G401.6 (cell line): ENCODE data around the gene ZNF77.
"Not testable (repeated sequence)": the region's sequence is repeated elsewhere in the genome, so short reads cannot be mapped to it uniquely, and the experiment has no call there.

ENCODE experiments used
- FAIRE-seq: peaks from 2 replicates; lab custom pipeline; 2012; peaks lifted over from hg19 to GRCh38; lab: Jason Lieb, UNC

ZNF77 gene

DNA sequence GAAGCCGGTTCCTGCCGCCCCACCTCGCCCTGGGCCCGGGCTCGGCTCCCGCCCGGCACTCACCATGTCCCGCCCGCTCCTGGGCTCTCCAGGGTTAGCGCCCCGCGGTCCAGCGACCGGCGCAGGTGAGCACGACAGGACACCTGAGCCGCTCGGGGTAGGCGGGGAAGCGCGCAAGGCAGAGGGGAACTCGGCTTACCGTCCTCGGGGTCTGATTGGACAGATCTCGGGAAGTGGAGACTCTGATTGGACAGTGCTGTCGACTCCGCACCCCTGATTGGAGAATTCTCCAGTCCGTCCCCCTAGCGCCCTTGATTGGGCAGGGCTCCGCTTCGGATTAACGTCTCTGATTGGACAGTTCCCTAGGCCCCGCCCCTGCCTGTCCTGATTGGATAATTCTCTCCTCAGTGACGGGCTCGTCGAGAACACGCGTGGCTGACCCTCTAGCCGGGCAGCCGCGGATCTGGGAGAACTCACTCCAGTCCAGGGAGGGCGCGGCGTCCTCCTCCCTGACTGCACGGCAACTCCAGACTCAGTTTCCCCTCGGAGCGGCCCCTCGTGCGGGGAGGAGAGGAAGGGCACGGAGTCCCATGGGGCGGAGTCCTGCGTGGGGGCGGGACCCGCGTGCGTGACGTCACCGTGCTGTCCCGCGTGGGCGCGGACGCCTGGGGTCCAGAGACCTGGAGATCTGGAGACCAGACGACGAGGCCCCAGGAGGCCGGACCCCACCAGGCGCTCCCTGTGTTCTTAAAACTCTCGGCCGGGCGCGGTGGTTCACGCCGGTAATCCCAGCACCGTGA is at the start of gene ZNF77:
Gene ZNF77 (minus strand): TSS at position 197 of the 800 bp plus-strand sequence. CDS start 131 bp downstream, at position 66.
- peak; percentile 99 for FAIRE-seq

DNA sequence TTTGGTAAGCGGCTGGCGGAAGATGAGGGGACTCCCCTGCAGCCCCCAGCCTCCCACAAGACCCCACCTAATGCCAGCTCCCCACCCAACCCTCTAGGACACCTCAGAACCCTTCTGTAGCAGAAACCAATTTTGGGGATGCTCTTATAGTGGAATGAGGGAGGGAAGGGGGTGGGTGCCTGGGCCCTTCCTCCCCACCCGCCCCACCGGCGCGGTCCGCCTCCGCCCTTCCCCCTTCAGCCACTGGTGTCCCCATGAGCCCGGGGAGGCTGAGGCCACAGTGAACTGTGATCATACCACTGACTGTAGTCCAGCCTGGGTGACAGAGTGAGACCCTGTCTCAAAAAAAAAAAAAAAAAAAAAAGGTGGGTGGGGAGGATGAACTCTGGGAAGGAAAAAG is 48.8 kb upstream of the ZNF77 start:
- FAIRE-seq, result no peak

DNA sequence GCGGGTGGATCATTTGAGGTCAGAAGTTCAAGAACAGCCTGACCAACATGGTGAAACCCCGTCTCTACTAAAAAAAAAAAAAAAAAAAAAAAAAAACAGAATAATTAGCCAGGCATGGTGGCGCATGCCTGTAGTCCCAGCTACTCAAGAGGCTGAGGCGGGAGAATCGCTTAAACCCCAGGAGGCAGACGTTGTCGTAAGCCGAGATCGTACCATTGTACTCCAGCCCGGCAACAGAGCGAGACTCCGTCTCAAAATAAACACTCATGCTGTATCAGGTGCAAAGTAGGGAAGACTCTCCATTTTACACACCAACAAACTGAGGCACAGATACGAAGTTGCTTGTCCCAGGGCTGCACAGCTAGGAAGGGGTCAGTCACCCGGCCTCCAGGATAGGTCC is 48.2 kb upstream of the ZNF77 start:
- no peak for FAIRE-seq

DNA sequence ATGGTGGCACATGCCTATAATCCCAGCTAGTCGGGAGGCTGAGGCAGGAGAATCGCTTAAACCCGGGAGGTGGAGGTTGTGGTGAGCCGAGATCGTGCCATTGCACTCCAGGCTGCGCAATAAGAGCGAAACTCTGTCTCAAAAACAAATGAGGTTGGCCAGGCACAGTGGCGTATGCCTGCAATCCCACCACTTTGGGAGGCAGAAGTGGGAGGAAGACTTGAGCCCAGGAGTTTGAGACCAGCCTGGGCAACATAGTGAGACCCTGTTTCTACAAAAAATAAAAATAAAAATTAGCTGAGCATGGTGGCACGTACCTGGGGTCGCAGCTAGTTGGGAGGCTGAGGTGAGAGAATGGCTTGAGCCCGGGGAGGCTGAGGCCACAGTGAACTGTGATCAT is 47.6 kb upstream of the ZNF77 start:
- not testable (repeated sequence) for FAIRE-seq

DNA sequence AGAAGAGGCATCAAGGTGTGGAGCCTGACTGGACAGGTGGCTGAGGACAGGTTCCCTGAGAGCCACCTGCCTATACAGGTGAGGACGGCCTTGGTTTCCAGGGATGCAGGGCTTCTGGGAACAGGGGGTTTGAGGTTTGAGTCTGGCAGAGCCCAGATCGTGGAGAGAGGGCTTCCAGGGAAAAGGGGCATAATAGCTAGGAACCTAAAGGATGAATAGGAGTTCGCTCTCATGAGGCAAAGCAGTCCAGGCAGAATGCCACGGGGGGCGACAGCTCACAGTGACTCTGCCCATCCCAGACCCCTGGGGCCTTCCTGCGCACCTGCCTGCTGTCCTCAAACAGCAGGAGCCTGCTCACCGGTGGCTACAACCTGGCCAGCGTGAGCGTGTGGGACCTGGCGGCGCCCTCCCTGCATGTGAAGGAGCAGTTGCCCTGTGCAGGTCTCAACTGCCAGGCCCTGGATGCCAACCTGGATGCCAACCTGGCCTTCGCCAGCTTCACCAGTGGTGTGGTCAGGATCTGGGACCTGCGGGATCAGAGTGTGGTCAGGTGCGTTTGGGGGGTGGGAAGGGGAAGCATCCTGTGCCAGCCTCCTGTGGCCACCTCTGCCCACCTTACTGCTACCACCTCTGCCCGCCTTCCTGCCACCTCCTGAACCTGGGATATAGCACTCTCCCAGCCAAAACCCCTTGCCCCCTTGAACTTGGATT is 44.6 kb upstream of the ZNF77 start:
- FAIRE-seq, result no peak

DNA sequence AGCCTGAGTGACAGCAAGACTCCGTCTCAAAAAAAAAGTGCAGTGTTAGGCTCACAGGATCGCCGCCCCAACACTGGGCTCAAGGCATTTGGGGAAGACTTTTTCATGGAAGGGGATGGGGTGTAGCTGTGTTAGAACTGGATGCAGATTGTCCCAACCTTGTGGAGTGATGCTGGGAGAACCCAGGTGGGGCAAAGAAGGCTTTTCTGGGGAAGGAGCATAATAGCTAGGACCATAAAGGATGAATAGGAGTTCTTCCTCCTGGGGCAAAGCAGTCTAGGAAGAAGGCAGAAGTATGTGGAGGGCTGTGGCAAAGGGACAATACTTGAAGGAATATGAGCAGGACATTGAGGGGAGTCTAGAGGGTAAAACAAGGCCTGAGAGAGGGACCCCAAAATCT is 43.8 kb upstream of the ZNF77 start:
- no peak for FAIRE-seq

DNA sequence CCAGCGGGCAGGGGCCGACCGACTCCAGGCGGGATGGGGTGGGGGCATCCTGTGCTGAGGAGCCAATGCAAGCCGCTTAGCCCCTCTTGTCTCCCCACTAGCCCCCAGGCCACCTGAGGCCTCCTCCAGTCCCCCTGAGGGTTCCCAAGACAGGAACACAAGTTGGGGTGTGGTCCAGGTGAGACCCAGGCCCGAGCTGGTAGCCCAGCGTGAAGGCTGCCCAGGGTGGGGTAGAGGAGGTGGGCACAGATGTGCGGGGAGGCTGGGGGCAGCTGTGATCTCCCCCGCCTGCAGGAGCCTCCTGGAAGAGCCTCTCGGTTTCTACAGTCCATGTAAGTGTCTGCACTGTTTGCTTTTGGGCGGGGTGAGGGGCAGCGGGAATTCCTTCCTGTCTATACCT is 43.0 kb upstream of the ZNF77 start:
- FAIRE-seq, result no peak

DNA sequence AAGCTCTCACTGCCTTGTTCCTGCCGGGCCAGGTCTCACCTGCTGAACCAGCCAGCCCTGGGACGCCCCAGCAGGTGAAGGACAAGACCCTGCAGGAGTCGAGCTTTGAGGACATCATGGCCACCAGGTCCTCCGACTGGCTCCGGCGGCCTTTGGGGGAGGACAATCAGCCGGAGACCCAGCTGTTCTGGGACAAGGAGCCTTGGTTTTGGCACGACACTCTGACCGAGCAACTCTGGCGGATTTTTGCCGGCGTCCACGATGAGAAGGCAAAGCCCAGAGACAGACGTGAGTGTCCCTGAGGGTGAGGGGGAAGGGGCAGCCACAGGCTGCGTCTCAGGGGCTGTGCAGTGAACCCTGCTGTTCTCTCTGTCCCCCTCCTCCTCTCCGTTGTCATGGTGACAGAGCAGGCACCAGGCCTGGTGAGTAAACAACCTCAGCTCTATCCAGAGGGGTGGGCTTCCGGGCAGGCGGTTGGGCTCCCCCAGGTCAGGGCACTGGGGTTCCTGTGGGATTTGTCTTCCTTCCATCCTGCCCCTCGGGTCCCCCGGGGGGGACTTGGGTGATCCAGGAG is 42.3 kb upstream of the ZNF77 start:
- no peak for FAIRE-seq

DNA sequence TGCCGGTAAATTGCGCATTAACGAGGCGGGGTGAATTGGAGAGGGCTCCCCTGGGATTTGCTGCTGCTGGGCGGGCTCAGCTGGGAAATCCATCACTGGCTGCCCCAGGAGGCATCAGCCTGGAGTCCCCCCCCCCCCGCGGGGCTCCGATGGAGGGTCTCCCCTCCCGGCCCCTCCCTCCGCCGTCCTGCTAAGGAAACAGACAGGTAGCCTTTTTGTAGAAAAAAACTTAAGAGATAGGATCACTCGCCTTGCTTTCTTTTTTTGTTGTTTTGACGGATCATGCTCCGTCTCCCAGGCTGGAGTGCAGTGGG is 39.4 kb upstream of the ZNF77 start:
- no peak for FAIRE-seq

DNA sequence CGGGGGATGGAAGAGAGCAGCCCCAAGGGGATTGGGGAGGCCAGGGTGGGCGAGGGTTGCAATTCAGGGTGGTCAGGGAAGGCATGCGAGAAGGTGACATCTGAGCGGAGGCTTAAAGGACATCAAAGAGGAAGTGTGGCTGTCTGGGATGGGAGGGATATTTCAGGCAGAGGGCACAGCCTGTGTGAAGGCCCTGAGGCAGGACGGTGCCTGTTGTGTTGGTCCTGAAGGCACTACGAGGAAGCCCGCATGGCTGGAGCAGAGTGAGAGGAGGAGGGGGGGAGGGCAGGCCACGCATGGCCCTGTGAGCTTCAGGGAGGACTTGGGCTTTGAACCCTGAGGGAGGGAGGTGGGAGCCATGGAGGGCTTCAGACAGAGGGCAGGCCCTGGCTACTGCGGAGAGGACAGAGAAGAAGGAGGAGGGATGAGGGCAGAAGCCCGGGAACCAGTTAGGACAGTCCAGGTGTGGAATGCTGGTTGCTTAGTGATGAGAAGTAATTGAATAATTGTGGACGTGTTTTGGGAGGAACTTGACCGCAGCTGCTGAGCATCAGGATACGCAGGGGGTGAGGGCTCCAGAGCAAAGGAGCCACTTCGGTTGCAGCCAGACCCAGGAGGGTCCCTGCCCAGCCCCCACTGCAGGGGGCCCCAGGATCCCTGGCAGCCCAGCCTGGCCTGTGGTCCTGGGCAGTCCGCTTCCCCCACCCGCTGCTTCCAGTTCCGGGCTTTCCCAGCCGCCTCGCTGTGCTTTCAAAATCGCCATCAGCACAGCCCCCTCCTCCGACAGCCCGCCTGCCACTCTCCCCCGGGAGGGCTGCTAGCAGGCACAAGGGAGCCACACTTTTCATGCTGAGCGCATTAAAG is 38.8 kb upstream of the ZNF77 start:
- no peak for FAIRE-seq

DNA sequence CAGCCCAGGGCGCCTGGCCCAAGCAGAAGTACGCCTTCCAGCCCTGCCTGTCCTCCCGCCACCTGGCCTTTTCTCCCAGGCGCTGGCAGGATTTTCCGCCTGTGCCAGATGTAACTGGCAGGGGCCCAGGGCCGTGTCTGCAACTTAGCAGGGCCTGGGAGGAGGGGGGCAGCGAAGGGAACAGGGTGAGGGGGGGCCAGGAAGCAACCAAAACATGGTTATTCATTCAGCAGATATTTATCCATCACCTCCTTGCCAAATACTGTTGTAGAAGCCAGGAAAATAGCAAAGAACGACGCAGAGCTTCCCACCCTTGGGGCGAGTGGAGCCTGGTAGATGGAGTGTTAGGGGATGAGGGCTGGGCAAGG is 38.2 kb upstream of the ZNF77 start:
- FAIRE-seq, result no peak

DNA sequence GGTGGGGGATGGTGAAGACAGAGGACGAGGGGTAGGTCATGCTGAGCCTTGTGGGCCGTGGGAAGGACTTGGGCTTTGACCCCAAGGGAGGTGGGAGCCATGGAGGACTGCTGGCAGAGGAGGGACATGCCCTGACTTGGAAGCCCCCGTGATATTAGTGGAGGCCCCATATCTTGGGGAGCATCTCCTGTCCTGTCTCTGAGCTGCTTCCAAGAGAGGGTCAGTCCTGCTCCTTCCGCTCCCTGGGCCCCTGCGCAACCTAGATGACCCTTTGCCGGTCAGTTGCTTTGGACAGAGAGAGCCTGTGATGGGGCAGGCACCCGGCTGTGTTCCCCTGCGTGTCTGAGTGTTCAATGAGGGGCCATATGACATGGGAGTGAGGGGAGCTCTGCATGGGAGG is 37.8 kb upstream of the ZNF77 start:
- FAIRE-seq, result no peak

DNA sequence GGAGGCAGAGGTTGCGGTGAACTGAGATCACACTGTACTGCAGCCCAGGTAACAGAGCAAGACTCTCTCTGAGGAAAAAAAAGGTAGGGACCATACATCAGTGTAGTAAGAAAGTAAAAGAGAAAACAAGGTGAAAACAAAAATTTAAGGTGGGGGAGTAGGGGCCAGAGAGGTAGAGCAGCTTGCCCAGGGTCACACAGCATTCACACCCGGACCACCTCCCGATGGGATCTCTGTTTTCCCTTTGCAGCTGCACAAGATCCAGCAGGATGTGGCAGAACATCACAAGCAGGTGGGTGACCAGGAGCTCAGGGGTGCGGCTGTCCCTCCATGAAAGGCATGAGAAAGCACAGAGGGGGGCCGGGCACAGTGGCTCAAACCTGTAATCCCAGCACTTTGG is 37.1 kb upstream of the ZNF77 start:
- no peak for FAIRE-seq

DNA sequence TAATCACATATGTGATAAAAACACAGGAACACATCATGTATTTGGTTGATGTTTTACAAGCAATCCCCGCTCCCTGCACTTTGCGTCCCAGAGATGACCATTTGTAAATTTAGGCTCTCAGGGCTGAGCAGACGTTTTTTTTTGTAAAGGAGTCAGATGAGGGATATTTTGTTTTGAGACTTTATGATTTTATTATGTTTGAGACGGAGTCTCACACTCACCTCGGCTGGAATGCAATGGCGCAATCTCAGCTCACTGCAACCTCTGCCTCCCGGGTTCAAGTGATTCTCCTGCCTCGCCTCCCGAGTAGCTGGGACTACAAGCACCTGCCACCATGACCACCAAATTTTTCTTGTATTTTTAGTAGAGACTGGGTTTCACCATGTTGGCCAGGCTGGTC is 34.0 kb upstream of the ZNF77 start:
- no peak for FAIRE-seq

DNA sequence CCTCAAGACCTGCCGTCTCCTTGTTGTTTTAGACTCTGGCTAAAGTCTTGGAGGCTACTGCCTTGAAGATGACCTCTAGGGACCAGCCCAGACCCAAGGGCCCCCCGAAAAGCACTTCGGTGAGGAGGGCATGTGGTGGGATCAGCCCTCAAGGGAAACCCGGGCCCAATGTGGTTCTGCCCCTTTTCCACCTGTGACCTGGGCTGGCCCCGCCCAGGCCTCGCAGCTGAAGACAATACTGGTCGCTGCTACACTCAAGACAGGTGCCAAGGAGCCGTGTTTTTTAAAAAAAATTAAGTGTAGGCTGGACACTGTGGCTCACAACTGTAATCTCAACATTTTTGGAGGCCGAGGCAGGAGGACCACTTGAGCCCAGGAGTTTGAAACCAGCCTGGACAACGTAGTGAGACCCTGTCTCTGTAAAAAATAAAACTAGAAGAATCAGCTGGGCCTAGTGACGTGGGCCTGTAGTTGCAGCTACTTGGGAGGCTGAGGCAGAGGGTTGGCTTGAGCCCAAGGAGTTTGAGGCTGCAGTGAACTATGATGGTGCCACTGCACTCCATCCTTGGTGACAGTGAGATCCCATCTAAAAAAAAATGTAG is 33.5 kb upstream of the ZNF77 start:
- FAIRE-seq, result no peak

DNA sequence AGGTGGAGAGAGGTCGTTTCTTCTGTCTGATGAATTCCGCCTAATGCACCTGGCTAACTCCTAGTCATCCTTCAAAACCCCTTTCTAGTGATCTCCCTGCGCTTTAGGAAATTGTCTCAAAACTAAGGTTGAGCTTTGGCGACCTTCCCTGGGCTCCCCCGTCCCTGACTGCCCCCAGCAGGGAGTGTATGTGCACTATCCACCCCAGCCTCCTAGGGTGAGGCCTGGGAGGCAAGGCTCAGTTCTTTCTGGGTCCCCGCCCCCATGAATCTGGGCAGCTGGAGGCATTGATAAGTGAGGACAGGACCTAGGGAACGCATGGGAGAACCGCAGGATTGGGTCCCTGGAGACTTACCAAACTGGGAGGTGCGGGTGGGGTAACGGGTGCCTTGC is 33.0 kb upstream of the ZNF77 start:
- FAIRE-seq, result no peak

DNA sequence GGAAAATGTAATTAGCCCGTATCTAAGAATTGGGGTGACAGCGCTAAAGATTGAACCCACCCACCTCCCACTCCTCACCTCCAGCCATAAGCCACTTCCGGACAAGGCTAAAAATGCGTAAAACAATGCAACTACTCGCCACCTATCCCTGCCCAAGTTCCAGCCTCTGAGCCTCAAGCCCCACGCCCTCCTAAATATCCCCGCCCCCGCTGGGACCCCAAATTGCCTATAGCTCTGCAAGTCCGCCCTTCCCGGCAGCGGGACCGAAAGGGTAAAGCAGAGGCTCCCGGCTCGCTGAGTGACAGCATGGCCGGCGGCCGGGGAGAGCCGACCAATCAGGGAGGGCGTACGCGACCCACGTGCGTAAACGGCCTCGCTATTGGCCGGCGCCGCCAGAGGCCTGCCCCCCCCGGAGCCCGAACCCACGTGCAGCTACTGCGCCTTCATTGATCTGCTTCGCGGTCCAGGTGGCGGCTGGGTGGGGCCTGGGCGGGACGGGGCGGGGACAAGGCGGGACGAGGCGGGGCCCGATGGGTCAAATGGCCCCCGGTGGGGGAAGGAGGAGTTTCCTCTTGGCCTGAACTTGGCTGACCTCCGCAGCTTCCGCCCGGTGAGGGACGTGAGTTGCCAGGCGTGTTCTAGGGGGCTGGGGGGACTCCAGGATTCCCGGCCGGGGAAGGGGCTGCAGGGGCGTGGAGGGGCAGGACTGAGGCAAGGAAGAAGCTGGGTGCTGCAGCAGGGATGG is 32.4 kb upstream of the ZNF77 start, which contains the start of gene TLE6:
Gene TLE6 (plus strand): TSS at position 564 of the 745 bp plus-strand sequence. CDS start 670 bp downstream, outside the sequence.
- FAIRE-seq, result peak; percentile 95

DNA sequence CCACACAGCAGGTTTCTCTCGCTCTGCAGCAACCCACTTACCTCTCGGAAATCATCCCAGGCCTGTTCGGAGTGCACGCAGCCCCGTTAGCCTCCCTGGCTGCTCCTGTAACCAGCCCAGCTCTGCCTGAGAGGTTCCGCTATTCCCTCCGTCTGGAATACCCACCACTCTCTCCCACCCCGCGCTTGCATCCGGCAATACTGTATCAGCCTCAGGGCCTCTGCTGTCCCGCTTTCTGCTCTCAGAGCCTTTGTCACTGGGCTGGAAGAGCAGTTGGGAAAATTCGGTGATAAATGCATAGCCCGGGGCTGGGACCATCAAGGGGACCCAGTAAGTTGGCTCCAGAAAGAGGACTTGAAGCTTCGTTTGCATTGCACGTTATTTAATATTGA is 31.8 kb upstream of the ZNF77 start:
- no peak for FAIRE-seq

DNA sequence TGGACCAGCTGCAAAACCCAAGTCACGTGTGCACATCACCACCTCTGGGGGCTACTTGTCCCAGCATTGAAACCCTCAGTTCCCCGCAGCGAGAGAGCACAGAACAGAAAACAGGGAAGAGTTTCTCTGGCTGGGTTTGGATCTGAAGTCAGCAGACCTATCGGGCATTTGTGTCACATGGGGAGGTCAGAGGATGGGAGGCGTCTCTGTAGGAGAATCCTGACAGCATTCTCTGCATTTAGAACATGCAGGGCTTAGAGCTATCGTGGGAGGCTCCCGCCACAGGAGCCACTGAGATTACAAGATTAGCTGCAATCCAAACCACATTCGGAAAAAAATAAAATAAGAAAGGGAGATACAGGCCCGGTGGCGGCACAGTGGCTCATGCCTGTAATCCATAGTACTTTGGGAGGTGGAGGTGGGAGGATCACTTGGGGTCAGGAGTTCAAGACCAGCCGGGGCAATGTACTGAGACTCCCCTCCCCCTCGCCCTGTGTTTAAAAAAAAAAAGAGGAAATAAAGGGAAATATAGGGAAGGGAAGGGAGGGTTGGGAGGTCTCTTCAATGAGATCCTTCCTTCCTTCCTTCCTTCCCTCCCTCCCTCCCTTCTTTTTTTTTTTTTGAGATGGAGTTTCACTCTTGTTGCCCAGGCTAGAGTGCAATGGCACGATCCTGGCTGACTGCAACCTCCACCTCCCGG is 29.7 kb upstream of the ZNF77 start:
- FAIRE-seq, result no peak

DNA sequence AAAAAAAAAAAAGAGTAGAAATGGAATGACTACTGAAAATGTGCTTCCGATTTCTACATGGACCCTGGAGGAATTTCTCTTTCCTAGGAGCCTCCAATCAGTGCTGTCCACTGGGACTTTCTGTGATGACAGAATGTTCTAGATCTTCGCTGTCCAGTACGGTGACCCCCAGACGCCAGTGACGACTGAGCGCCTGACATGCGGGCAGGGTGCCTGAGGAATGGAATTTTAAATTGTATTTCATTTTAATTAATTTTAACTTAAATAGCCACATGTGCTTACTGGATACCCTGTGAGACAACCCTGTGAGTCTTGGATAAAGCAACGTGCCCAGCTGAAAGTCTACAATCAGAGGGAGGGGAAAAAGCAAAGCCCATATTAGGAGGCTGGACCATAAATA is 28.5 kb upstream of the ZNF77 start:
- FAIRE-seq, result no peak
